ENCODE data around the gene TUFT1.

Gene TUFT1

DNA sequence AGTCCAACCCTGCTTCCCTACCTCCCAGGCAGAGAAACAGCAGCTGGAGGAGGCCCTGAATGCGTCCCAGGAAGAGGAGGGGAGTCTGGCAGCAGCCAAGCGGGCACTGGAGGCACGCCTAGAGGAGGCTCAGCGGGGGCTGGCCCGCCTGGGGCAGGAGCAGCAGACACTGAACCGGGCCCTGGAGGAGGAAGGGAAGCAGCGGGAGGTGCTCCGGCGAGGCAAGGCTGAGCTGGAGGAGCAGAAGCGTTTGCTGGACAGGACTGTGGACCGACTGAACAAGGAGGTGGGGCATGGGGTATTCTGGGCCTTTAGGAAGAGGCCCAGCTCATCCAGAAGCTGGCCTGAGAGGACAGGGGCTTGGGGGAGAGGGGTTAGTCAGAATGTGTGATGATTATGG lies 9.6 kb upstream of the TUFT1 start:
- H3K27ac ChIP-seq (ENCODE audit: extremely low read depth, low read depth, low read length), result no peak overlapping the region
- H3K9me3 ChIP-seq (ENCODE audit: control insufficient read depth, insufficient read depth, low read depth, low read length), result no peaks in the 10 kb centered on the region
- TF ChIP-seq ZIC2 (tag by site-specific recombination; IDR thresholded peaks at IDR 0.05), result peak; percentile 37
- no peak for TF ChIP-seq ZFP41 (tag by site-specific recombination; IDR thresholded peaks at IDR 0.05; ENCODE audit: borderline replicate concordance)
- 0 out of 2 replicates have a peak, but pooled peaks have one; percentile 11 for TF ChIP-seq ZNF394 (tag by site-specific recombination; IDR thresholded peaks at IDR 0.05; ENCODE audit: borderline replicate concordance)
- H3K4me1 ChIP-seq (ENCODE audit: control insufficient read depth, insufficient read depth, low read length), result no peaks in the 10 kb centered on the region
- peaks cover 3 to 52% of the 10 kb centered on the region in 2 experiments; a peak in 2 of 3 replicates for H3K36me3 ChIP-seq (ENCODE audit: control insufficient read depth in 2 of 2, insufficient read depth in 1 of 2, low read length in 2 of 2)
- H3K4me3 ChIP-seq (ENCODE audit: low read depth, low read length), result no peak overlapping the region
- CTCF ChIA-PET, result interaction anchor here (0.7 kb wide), 1 partner anchor 32 kb away, joined by 3 read pairs; no protein-coding TSS in a partner anchor
- POLR2A ChIA-PET, result no interaction called here

DNA sequence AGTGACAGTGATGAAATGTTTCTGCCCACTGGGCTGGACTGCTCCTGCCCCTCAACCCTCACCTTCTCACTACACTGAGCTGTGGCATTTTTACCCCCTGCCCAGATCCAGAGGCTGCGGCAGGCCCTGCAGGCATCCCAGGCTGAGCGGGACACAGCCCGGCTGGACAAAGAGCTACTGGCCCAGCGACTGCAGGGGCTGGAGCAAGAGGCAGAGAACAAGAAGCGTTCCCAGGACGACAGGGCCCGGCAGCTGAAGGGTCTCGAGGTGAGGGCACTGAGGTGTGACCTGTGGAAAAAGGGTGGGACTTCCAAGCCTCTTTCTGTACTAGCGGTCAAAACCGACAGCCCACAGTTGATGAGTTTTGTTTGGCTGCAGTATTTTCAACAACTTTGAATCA lies 6.2 kb upstream of the TUFT1 start:
- no peak overlapping the region for H3K4me3 ChIP-seq (ENCODE audit: low read depth, low read length)
- ChIA-PET POLR2A (no interaction called here), CTCF (interaction anchor here (0.6 to 1.3 kb wide), 13 partner anchors 10 to 303 kb away, joined by 3 to 5 read pairs (median 3); no protein-coding TSS in a partner anchor)
- no peaks in the 10 kb centered on the region for H3K4me1 ChIP-seq (ENCODE audit: control insufficient read depth, insufficient read depth, low read length)
- no peak overlapping the region for H3K27ac ChIP-seq (ENCODE audit: extremely low read depth, low read depth, low read length)
- peaks cover 0 to 69% of the 10 kb centered on the region in 2 experiments; a peak in 1 of 3 replicates for H3K36me3 ChIP-seq (ENCODE audit: control insufficient read depth in 2 of 2, insufficient read depth in 1 of 2, low read length in 2 of 2)
- no peaks in the 10 kb centered on the region for H3K9me3 ChIP-seq (ENCODE audit: control insufficient read depth, insufficient read depth, low read depth, low read length)
- TF ChIP-seq ZFP69B (tag by site-specific recombination; IDR thresholded peaks at IDR 0.05), result no peak
- no peak for TF ChIP-seq PRDM2 (tag by site-specific recombination; IDR thresholded peaks at IDR 0.05; ENCODE audit: borderline replicate concordance)
- no peak for TF ChIP-seq ZNF292 (tag by site-specific recombination; IDR thresholded peaks at IDR 0.05; ENCODE audit: borderline replicate concordance, low read depth)
- TF ChIP-seq, protein P1, sequence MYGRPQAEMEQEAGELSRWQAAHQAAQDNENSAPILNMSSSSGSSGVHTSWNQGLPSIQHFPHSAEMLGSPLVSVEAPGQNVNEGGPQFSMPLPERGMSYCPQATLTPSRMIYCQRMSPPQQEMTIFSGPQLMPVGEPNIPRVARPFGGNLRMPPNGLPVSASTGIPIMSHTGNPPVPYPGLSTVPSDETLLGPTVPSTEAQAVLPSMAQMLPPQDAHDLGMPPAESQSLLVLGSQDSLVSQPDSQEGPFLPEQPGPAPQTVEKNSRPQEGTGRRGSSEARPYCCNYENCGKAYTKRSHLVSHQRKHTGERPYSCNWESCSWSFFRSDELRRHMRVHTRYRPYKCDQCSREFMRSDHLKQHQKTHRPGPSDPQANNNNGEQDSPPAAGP (tag by site-specific recombination; IDR thresholded peaks at IDR 0.05), result no peak
- no peak for TF ChIP-seq ZBTB20 (tag by site-specific recombination; IDR thresholded peaks at IDR 0.05)
- no peak for TF ChIP-seq ZSCAN18 (tag by site-specific recombination; IDR thresholded peaks at IDR 0.05)
- TF ChIP-seq ZNF350 (tag by site-specific recombination; IDR thresholded peaks at IDR 0.05), result no peak
- TF ChIP-seq HOXC10 (CRISPR knock-in tag; IDR thresholded peaks at IDR 0.05), result no peak
- no peak for TF ChIP-seq ZNF776 (tag by site-specific recombination; IDR thresholded peaks at IDR 0.05; ENCODE audit: borderline replicate concordance)
- no peak for TF ChIP-seq ZNF354C (tag by site-specific recombination; IDR thresholded peaks at IDR 0.05; ENCODE audit: borderline replicate concordance, low read depth)
- no peak for TF ChIP-seq ZNF626 (tag by site-specific recombination; IDR thresholded peaks at IDR 0.05)
- TF ChIP-seq ZNF239 (tag by site-specific recombination; IDR thresholded peaks at IDR 0.05), result no peak
- no peak for TF ChIP-seq REST (tag by site-specific recombination; IDR thresholded peaks at IDR 0.05)
- TF ChIP-seq, protein P2, sequence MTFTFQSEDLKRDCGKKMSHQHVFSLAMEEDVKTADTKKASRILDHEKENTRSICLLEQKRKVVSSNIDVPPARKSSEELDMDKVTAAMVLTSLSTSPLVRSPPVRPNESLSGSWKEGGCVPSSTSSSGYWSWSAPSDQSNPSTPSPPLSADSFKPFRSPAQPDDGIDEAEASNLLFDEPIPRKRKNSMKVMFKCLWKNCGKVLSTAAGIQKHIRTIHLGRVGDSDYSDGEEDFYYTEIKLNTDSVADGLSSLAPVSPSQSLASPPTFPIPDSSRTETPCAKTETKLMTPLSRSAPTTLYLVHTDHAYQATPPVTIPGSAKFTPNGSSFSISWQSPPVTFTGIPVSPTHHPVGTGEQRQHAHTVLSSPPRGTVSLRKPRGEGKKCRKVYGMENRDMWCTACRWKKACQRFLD (tag by site-specific recombination; IDR thresholded peaks at IDR 0.05), result no peak
- no peak for TF ChIP-seq ZNF510 (tag by site-specific recombination; IDR thresholded peaks at IDR 0.05; ENCODE audit: insufficient replicate concordance)
- no peak for TF ChIP-seq ZBTB21 (tag by site-specific recombination; IDR thresholded peaks at IDR 0.05)
- TF ChIP-seq ZNF843 (tag by site-specific recombination; IDR thresholded peaks at IDR 0.05), result no peak
- no peak for TF ChIP-seq ZNF501 (tag by site-specific recombination; IDR thresholded peaks at IDR 0.05)
- no peak for TF ChIP-seq YY1 (tag by site-specific recombination; IDR thresholded peaks at IDR 0.05)
